ENCODE results near the gene SS18L1.
"Not testable (repeated sequence)": the region's sequence is repeated elsewhere in the genome, so short reads cannot be mapped to it uniquely, and the experiment has no call there.

Gene SS18L1

DNA sequence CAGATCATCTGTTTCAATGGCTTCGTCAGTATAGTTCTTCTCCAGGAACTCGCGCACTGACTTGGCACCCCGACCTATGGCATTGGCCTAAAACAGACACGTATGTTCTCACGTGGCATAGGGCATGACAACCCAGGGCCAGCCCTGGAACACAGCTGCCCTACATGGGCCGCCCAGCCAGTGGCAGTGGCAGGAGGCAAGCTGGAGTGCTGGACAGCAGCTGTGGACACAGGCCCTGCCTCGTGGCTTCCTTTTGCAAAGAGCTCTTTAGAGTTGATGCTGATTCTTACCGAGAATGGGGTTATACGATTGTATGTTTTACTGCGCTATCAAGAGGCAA, 5.4 kb upstream of the SS18L1 start:
- no peak for DNase-seq

DNA sequence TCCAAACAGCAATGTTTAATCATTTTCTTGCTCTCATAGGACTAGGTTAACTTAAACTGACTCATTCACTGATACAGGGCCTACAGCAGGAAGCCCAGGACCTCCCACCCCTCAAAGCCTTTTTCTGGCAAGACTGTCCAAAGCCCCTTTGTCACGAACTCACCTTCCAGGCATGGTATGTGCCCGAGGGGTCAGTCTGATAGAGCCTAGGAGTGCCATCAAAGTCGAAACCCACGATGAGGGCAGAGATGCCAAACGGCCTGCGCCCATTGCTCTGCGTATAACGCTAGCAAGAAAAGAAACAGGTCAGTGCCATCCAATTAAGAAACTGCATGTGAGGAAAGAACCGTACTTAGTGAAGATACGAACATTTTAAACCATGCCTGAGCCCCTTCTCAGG, 4.7 kb upstream of the SS18L1 start:
- no peak for DNase-seq

DNA sequence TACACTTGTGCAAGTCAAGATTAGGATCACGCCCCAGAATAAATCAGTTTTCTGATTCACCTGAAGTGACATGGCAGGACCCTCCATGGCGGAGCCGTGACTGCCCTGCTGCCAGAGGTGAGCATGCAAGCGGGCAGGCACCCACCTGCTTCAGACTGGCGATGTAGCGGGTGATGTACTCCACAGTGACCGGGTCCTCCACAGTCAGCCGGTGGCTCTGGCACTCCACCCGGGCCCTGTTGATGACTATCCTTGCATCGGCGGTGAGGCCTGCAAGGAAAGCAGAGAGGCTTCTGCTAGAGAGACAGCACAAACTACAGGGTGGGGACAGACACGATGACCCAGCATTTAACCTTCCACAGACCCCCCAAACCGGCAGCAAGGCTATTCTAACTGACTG, 3.9 kb upstream of the SS18L1 start:
- DNase-seq, result no peak

DNA sequence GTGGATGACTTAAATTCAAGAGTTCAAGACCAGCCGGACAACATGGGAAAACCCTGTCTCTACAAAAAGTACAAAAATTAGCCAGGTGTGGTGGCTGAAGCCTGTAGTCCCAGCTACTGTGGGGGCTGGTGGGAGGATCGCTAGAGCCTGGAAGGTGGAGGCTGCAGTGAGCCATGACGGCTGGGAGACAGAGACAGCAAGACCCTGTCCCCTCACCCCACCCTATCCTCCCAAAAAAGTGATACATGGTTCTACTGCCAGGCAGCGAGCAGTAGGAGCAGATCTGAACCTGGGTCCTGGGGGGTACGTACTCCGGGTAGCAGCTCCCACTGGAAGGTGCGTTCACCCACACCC, 2.5 kb upstream of the SS18L1 start:
- DNase-seq, result no peak

DNA sequence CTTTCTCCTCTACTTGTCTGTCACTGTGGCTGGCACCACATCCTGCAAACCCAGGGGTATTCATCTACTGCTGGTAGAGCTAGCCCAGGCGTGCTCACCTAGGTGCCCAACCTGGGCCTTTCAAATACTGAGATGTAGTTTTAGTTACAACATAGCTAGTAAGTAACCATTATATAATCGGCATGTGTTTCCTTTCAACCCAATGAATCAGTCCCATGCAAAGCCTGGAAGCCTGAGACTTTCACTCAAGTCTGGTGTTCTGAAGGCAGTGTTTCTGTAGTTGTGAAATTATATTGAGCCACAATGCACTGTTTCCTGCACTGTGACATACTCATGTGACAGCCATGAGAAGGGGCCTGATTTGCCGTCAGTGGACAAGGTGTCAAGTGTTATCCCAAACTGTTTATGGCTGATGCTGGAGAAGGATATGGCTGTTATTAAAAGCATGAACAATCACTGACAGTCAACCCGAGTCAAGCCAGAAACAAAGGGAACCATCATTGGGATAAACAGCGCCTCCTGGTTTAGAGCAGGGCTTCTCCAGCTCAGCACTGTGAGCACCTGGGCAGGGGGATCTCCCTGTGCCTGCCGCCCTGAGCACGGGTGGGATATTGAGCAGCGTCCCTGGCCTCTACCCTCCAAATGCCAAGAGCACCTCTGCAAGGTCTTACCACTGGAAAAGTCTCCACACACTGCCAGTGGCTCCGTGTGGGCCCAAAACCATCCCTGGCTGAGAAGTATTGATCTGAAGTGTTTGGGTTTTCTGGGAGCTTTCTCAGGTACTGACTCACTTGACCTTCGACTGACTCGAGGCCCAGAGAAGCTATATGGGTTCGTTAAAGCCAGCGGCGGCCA, 1.9 kb upstream of the SS18L1 start:
- peak; percentile 34 for DNase-seq

DNA sequence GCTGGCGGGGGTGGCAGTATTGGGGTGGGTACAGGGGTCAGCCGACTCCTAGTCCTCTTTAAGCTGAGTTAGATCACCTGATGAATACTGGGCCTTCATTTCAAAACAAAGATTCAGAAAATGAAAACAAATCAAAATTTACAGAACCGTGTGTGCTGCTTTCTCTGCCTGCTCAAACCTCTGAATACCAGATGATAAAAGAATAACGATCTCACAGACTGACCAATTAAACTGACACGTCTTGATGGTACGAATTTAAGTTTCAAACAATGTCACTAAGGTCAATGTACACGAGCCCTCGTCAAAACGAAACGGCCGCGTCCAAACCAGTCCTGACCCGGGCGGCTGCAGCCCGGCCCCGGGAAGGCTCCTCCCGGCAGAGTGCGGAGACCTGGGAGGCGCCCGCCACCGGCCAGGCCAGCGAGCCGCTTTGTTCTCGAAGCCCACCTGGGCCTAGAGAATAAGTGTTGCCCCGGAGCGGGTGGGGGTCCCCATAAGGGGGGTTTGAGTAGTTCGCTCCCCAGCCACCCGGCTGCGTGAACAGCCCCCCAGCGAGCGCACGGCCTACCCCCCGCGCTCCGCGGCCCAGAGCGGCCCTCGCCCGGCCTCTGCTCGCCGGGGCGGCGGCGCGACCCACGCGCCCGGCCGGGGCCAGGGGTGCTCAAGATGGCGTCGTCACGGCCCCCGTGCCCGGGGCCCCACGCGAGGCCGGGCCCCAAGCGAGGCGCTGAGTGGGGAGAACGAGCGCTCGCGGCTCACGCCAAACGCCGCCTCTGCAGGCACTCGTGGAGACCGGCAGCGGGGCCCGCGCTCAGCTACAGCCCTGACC, 1.1 kb upstream of the SS18L1 start:
- no peak for DNase-seq

DNA sequence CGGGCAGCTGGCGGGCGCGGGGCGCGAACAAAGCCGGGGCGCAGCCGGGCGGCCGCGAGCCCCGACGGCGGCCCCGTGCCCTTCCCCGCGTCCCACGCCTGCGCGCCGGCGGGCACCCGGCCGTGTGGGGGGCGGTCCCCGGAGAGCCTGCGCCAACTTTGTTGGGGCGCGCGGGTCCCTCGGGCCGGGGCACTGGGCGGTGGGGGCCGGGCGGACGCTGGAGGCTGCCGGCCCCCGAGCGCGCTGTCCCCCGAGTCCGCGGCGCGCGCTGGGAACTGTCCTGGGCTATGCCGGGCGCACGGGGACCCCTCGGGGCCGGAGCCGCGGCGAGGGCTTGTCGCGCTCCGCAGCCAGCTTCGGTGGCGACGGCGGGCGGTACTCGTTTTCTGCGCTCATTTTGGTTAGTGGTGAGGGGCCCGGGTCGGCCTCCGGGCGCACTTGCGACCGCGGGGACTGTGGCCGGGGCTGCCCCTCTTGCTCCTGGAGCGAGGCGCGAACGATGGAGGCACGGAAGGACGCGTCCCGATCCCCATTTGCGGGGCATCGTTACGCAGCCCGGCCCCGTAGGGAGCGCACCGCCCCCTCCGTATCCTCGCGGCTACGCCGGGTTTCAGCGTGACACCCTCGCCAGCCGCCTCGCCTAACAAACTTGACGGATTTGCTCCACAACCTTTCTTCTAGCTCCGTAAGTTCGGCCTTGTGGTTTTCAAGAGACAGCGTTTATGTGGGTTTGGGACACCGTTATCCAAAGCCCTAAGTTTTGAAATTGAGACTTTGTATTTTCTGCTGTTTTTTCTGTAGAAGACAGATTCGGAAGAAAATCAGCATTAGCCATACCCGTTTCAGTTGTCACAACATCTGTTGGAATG, 622 bp downstream of the SS18L1 start:
- peak; percentile 75 for DNase-seq

DNA sequence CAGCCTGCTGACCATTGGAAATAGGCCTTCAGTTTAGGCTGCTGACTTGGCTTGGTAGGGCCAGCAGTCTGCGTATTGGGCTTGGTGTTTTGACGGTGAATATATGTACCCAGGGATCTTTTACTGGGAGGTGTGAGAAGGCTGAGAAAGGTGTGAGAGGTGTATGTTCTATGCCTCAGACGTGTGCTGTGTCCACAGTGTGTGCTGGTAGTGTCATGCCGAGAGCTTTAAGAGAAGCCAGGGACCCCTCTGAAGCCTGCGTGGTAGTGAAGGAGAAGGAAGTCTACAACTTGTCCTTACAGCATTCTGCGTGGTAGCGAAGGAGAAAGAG, 2.1 kb downstream of the SS18L1 start:
- DNase-seq, result no peak

DNA sequence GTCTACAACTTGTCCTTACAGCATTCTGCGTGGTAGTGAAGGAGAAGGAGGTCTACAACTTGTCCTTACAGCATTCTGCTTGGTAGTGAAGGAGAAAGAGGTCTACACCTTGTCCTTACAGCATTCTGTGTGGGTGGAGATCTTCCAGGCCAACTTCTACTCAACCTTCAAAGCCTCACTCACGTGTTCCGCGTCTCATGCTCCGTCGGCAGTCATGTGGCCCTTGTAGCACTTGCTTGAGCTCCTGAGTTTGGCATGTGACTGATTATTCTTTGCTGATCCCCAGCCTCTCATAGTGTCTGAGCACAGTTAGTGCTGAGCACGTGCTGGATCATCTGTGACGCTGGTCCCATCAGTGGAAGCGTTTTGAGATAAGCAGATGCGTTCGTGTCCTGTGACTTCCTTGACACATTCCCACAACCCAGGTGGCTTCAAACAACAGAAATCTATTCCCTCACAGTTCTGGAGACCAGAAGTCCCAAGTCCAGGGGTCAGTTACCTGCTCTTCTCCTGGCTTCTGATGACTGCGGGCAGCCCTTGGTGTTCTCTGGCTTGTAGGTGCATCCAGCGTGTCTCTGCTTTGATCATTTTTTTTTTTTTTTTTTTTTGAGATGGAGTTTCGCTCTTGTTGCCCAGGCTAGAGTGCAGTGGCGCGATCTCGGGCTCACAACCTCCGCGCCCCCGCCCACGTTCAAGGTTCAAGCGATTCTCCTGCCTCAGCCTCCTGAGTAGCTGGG, 2.6 kb downstream of the SS18L1 start:
- no peak for DNase-seq

DNA sequence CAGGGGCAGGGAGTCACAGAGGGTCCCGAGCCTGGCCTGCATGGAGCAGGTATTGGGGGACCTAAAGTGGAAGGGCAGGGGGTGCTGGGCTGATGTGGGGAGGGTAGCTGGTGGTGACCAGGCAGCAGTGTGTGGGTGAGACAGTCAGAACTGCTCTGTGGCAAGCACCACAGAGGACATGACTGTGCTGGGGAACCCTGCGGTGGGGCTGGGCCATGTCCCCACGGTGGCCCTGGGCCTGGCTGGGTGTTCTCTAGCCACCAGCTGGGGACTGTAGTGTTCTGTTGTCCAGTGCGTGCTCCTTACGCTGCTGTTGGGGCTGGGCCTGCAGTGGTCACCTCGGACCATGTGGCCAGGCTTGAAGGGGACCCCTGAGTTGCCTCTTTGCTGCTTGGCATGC, 3.6 kb downstream of the SS18L1 start:
- no peak for DNase-seq

DNA sequence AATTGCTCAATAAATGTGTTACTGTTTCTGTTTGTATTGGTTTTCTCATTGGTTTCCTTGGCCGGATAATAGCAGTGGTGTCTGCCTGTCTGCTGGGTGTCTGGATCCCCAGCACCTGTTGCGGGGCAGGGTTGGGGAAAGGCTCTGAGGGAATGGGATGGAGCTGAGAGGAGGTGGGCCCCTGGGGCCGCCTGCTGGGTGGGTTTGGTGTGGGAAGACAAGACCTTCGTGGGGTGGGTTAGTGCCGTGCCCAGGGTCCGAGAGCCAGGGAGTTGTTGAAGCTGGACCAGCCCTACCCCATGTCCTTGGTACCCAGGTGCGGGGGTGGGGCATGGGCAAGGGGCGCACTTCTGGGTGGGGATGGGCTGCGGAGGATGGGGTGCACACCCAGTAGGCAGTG, 4.0 kb downstream of the SS18L1 start:
- DNase-seq, result no peak

DNA sequence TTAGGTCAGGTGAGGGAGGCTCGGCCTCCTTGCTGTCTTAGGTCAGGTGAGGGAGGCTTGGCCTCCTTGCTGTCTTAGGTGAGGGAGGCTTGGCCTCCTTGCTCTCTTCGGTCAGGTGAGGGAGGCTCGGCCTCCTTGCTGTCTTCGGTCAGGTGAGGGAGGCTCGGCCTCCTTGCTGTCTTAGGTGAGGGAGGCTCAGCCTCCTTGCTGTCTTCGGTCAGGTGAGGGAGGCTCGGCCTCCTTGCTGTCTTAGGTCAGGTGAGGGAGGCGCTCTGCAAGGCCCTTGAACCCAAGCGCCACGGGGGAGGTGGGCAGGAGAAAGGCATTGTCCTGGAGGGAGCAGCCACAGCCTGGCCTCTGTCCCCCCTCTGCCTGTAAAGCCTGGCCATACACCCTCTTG, 4.8 kb downstream of the SS18L1 start:
- DNase-seq, result not testable (repeated sequence)

DNA sequence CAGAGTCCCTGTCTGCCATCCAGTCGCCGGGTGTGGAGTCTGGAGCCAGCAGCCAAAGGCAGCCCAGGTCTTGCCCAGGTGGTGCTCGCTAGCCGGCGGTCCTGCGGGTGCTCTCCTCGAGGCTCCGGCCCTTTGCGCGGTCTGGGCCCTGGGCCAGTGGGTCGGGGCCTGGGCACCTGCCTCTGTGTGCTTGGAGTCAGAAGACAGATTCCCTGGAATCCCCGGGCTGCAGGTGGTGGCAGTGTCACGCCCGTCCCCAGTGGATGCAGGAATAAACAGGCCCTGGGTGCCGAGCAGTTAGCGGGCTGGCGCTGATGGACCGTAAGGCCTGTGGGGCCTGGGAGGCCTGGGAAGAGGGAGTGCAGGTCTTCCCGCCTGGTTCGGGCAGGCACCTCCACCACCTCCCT, 5.3 kb downstream of the SS18L1 start:
- no peak for DNase-seq

DNA sequence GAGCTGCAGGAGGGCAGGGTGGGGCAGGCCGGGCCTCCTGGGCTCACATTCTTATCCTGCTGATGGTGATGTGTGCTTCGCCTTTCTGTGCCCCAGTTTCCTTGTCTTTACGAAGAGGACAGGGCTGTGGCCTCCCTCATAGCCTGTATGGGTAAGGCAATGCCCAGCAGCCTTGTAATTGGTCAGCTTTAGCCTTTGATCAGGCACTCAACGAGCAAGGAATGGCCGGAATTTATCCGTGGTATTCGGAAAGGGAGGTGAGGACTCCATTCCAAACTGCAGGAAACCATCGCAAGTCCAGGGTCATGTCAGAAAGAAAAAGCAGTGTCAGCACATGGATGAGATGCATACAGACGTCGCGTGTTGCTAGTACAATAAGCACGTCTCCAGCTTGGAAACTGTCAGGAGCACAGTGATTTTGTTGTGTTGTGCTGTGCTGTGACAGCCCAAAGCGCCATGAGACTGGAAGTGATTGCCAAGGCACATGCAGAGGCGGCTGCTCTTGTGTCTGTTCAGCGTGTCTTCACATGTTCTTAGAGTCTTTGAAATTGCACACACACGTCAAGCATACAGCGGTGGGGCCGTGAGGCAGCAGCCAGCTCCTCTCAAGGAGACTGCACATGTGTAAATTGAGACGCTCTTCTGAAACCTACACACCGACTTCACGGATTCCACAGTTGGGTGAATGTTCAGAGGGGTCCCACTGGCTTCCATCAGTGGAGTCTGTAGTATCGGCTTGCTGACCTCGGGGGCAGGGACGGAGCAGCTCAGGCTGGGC, 6.2 kb downstream of the SS18L1 start:
- no peak for DNase-seq

DNA sequence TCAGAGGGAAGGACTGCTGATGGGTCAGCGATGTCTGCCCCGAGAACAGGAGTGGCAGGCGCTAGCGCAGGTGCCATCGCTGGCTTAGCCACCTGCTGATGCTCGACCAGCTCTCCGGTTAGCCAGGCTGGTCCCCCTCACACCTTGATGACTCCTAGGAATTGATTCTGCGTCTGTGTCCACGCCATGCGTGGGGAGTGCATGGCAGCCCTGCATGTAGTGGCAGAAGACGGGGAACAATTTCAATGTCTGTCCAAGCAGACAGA, 6.7 kb downstream of the SS18L1 start:
- no peak for DNase-seq

DNA sequence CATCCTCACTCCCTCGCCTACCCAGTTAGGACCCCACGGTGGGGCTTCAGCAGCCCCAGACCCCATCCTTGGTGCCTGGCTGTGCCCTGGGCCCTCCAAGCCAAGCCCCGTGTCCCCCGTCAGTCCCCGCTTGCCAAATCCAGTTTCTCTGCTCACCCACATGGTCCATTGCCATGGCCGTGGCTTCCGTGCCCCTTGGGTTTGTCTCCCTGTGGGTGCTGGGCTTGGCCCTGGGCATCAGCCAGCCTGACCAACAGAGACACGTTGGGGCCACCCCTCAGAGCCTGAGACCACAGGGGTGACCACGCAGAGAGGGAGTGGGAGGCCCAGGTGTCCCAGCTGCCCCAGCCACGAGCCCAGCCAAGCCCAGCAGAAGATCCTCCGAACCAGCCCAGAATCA, 7.7 kb downstream of the SS18L1 start:
- no peak for DNase-seq

DNA sequence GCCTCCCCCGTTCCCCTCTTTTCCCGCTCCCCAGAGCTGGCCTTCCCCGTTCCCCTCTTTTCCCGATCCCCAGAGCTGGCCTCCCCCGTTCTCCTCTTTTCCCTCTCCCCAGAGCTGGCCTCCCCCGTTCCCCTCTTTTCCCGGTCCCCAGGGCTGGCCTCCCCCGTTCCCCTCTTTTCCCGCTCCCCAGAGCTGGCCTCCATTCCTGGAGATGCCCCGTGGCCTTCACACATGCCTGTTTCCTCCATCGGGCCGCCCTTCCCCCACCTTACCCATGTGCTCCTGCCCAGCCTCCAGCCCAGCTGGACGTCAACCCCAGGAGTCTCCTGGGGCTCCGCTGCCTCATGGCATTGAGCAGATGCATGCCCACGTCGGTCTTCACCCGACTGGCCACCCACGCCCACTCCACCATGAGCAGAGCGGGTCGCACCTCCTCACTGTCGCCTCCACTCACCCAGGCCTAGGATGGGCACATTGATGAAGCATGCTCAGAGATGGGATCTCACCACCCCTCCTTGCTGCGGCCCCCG, 8.3 kb downstream of the SS18L1 start:
- DNase-seq, result no peak

DNA sequence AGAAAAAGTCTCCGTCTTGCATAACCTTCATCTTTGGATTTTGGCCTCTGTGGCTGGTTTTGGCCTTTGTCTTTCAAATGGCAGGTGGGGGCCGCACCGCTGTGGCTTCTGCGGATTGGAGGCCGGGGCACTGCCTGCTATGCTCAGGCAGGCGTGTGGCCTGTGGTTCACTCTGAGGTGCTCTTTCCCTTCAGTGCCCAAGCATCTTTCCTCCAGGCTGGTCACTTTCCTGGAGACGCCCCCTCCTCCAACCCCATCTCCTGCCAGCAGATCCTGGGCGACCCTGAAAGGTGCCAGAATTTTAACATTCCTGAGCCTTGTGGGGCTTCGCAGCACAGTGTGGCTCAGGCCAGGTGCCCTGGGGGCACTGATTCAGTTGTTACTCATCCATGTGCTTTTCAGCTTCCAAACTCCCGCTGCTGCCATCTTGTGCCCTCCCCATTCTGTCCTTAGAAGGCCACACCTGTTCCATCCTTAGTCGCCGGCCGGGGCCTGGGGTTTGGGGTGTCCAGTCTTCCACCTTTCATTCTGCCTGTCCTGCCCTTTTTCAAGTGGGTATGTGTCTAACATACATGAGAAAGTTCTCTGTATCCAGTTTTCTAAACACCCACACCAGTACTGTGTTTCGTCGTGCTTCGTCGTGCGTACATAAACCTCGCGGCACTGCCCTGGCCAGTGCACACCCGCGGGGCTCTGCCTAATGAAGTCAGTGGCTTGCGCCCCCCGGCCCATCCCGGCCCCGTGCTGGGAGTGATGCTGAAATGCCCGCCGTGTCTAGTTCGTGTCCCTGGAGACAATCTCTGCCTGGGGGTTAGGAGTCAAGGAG, 12.1 kb downstream of the SS18L1 start:
- no peak for DNase-seq

DNA sequence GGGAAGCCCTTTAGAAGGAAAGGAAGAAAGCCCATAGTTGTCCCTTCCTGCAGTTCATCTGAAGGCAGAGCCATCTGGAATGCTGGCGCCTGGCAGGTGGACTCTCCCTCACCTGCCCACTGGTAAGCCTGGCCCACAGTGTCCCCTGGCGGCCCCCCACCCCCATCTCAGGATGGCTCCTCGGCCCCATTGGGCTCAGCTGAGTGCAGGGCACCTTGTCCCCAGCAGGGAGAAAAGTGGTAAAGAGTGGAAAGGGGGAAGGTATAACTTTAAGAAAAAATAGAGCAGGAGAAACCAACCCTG, 12.6 kb downstream of the SS18L1 start:
- DNase-seq, result no peak

DNA sequence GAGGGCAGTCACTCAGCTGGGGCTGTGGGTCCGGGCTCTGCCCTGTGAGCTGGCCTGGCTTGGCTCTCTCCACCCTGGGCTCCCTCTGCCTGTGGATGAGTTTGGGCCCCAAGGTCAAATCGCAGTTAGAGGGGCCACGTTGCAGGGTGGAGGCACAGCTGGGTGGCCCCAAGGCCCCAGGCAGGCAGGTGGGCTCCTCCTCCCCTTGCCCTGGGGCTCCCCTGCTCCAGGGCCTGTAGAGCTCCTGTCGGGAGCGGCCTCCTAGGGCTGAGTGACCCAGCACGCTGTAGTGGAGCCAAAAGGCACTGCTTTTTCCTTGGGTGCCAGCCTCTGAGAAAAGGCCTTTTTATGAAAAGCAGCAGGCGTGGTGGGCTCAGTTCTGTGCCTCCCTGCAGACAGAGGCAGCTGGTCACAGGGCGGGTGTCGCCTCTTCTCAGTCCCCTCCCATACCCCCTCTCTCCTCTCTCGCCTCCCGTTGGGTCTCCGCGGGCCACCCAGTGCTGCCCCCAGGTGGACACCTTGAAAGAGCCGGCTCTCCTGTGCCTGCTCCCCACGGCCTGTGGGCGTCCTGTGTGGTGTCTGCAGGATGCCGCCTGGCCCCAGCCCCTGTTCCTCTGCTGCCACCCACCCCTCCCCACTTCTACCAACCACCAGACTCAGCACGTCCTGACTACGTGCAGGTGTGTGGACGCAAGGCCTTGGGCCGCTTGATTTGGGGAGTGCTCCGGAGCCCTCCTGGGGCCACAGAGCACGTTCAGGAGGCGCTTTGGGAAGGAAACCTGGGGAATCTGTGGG, 13.2 kb downstream of the SS18L1 start:
- peak; percentile 77 for DNase-seq
